Body of pancreas (tissue), 4 donors: ENCODE measurements around the gene EIF4EBP2. TPM values are rescaled to one million over a fixed set of nuclear protein-coding genes. Genes with fewer than 3 reads are reported as not detected.

Experiments
- ATAC-seq: fragments of 150-250 bp; one replicate; pipeline ENCODE4 v1.9.1; 2016
- DNase-seq, 4 donors: peaks; one replicate each; pipeline ENCODE4 v3.0.0-alpha.2; 2019
- H3K27ac ChIP-seq, 4 donors: fragments of 200-600 bp; sonication (generic); 1 replicate in 3 of 4; 2 replicates in 1 of 4; pipeline versions ENCODE4 v1.5.1 to v1.6.1; 2016 to 2019; ENCODE audit warnings: mild to moderate bottlenecking in 1 of 4, mixed read lengths in 1 of 4, moderate library complexity in 1 of 4
- H3K27me3 ChIP-seq, 2 donors: fragments of 200-600 bp; sonication (generic); one replicate each; pipeline ENCODE4 v1.6.0; 2016; ENCODE audit warnings: mild to moderate bottlenecking in 1 of 2
- H3K36me3 ChIP-seq, 2 donors: fragments of 200-600 bp; sonication (generic); replicated peaks in 1 of 2; 2 replicates each; pipeline ENCODE4 v1.5.1; 2016; ENCODE audit warnings: low read depth in 2 of 2; ENCODE audit not compliant: insufficient read depth in 1 of 2
- H3K4me1 ChIP-seq: fragments of 200-600 bp; sonication (generic); one replicate; pipeline ENCODE4 v1.6.0; 2016
- H3K4me3 ChIP-seq, 2 donors: fragments of 200-600 bp; sonication (generic); 1 replicate in 1 of 2; 2 replicates in 1 of 2; pipeline ENCODE4 v1.5.1; 2016 to 2019
- H3K9me3 ChIP-seq, 3 donors: fragments of 200-600 bp; sonication (generic); 1 replicate in 2 of 3; 2 replicates in 1 of 3; pipeline ENCODE4 v1.5.1; 2016
- POLR2A ChIP-seq, 3 donors: fragments of 450-650 bp; IDR thresholded peaks; one replicate each; pipeline ENCODE4 v1.6.1; 2016; ENCODE audit warnings: antibody characterized with exemption in 3 of 3, mild to moderate bottlenecking in 2 of 3
- WGBS, 2 donors: methylation state at CpG; one replicate each; pipeline ENCODE4 v1.1.5; 2017; 5-methylcytosine and 5-hydroxymethylcytosine counted together
- intact Hi-C: fragments of 100-400 bp; cut with DNase I; formaldehyde crosslinking; loops from one replicate; pipeline ENCODE4 v1.15.1; 2023
- total RNA-seq, 2 donors: library from RNA; depleted of rRNA; stranded (reverse); fragments of >200 nt; gene quantifications; one replicate each; pipeline ENCODE4 v1.1.0, GENCODE V29; 2016
- TF ChIP-seq, protein P1 (sequence below), 7 experiments: fragments of 450-650 bp in 4 of 7; fragments of 200-600 bp in 3 of 7; sonication (generic) in 3 of 7; IDR thresholded peaks; one replicate each; pipeline ENCODE4 v1.5.1; 2016 to 2019; ENCODE audit warnings: antibody characterized with exemption in 7 of 7

Gene EIF4EBP2
- total RNA-seq, 2 donors from 2014 or later: 44.9 to 47.1 TPM

DNA sequence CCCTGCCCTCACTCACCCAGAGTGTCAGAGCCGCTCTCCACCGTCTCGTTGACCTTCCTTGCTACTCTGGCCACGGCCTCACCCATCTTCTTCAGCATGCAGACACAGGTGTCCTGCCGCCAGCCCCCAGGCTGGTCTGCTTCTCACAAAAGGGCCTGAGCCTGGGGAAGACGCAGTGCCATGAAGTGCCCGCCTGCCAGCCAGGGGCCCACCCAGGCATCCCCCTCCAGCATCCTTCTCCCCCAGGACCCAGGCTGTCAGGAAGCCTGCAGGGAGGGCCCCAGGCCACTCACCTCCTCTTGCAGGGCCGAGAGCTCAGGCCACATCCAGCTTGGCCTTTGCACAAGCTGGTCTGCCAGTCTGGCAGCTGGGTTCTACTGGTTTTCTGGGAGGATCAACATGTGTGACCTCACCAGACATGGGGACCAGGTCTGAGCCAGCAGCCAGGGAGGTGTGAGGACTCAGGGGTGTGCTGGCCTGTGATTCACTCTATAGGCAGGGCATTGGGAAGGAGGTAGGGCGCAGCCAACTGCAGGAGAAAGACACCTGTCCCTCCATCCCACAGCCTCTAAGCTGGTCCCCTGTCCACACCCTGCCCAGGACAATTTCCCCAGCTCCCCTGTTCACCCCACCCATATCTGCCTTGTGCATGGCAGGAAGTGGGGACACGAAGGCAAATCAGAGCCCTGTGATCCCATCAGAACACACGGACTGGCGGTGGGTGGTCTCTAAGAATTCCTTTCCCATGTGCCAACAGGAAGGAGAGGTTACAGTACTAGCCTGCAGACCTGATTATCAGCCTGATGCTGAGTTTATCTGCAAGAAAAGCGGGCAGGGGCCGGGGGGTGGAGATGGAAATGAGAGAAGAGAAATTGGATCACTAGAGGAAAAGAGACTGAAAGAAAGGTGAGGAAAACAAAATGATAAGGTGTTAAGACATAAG lies 27.2 kb upstream of the EIF4EBP2 start:
- TF ChIP-seq, protein P1, sequence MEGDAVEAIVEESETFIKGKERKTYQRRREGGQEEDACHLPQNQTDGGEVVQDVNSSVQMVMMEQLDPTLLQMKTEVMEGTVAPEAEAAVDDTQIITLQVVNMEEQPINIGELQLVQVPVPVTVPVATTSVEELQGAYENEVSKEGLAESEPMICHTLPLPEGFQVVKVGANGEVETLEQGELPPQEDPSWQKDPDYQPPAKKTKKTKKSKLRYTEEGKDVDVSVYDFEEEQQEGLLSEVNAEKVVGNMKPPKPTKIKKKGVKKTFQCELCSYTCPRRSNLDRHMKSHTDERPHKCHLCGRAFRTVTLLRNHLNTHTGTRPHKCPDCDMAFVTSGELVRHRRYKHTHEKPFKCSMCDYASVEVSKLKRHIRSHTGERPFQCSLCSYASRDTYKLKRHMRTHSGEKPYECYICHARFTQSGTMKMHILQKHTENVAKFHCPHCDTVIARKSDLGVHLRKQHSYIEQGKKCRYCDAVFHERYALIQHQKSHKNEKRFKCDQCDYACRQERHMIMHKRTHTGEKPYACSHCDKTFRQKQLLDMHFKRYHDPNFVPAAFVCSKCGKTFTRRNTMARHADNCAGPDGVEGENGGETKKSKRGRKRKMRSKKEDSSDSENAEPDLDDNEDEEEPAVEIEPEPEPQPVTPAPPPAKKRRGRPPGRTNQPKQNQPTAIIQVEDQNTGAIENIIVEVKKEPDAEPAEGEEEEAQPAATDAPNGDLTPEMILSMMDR (IDR thresholded peaks at IDR 0.05): no peak
- DNase-seq (no peak), ATAC-seq (no peak)
- intact Hi-C loops: no loop called here
- Histone ChIP-seq H3K36me3 (no peaks in the 10 kb centered on the region), H3K4me1 (peaks cover 13% of the 10 kb centered on the region), H3K27ac (no peak overlapping the region), H3K4me3 (no peak overlapping the region), H3K9me3 (no peaks in the 10 kb centered on the region), H3K27me3 (no peaks in the 10 kb centered on the region)
- 87 to 94% methylated on average over 14 of the region's 14 CpGs for WGBS, 2 donors

DNA sequence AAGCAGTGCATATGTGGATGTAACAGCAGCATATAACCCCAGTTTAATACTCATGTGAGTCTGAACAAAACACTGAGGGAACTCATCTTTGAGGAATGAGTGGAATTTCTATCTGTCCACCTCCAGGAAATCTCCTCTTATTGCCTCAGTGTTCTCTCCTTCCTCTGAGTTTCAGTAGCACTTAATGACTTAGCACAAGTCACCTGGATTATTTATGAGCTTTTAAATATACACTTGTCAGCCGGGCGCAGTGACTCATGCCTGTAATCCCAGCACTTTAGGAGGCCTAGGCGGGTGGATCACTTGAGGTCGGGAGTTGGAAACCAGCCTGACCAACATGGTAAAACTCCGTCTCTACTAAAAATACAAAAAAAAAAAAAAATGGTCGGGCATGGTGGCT lies 25.8 kb upstream of the EIF4EBP2 start:
- ATAC-seq: peak; percentile 11
- H3K4me1 ChIP-seq: peaks cover 19% of the 10 kb centered on the region

DNA sequence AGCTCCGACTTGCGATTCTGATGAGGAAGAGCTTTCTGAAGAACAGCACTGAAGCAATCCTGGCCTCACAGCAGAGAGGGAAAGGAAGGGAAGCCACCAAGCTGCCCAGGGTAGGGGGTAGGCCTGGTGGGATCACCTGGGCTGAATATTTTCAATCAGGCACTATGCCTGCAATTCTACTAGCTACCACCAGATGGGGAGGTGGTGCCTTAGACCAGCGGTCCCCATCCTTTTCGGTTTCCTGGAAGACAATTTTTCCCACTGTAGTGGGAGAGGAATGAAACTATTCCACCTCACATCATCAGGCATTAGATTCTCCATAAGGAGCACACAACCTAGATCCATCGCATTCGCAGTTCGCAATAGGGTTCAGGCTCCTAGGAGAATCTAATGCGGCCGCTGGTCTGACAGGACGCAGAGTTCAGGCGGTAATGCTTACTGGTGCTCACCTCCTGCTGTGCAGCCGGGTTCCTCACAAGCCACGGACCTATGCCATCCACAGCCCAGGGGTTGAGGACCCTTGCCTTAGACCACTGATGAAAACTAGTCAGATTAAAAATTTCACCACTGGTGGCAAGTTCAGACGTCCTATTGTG lies 24.3 kb upstream of the EIF4EBP2 start:
- 83% methylated on average over 10 to 14 of the region's 14 CpGs for WGBS, 2 donors
- no peak for TF ChIP-seq POLR2A (IDR thresholded peaks at IDR 0.05)
- TF ChIP-seq, protein P1 (IDR thresholded peaks at IDR 0.05): peak; percentile 42 to 71 (median 64)
- H3K4me1 ChIP-seq: peaks cover 19% of the 10 kb centered on the region
- DNase-seq: peak in 3 of 4 donors; percentile 33 to 54 (median 41)
- H3K36me3 ChIP-seq: no peaks in the 10 kb centered on the region
- intact Hi-C loops: no loop called here
- H3K9me3 ChIP-seq: no peaks in the 10 kb centered on the region
- no peaks in the 10 kb centered on the region for H3K27me3 ChIP-seq
- ATAC-seq: no peak
- H3K4me3 ChIP-seq: no peak overlapping the region
- no peak overlapping the region for H3K27ac ChIP-seq

More for the DNA sequence above, 25.8 kb upstream of the EIF4EBP2 start:
- Histone ChIP-seq H3K9me3 (no peaks in the 10 kb centered on the region), H3K36me3 (no peaks in the 10 kb centered on the region), H3K4me3 (no peak overlapping the region), H3K27ac (peak overlapping the region in 2 of 4 donors; percentile 17 to 40), H3K27me3 (no peaks in the 10 kb centered on the region)
- intact Hi-C loops: no loop called here
- peak in 3 of 4 donors; percentile 18 to 53 (median 36) for DNase-seq
- TF ChIP-seq, protein P1 (IDR thresholded peaks at IDR 0.05): no peak
- no peak for TF ChIP-seq POLR2A (IDR thresholded peaks at IDR 0.05)
- WGBS, 2 donors: 44 to 55% methylated on average over 6 of the region's 6 CpGs

DNA sequence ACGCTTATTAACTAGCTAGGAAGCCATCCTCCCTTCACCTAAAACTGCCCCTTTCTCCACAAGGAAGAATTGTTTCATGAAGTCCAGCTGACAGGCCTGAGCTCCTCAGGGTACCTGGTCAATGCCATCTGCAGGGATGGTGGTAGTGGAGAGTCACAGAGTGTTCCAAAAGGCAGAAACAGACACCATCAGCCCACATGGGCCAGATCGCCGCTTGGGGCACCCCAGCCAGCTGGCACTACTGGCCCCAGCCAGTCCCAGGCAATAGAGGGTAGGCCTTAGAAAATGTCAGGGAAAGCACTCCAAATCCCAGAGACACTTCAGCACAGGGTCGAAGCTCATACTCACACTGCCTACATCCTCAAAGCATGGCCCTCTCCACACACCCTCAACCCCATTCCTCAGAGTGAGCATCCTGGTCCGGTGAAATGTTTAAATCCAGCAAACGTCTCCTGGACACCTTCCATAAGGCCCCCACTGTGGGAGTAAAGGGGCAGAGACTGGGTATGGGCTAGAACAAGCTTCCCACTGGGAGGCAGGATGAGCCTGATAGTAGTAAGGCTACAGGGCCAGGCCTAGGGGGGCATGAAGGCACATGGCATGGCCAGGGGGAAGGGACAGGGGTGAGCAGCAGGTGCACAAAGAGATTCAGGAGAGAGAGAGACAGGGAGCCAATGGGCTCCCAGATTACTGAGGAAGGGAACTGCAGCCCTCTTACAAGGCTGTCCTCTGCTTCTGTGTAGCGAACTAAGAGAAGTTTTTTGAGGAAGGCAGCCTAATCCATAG lies 23.4 kb upstream of the EIF4EBP2 start:
- no peaks in the 10 kb centered on the region for H3K9me3 ChIP-seq
- no peaks in the 10 kb centered on the region for H3K27me3 ChIP-seq
- H3K27ac ChIP-seq: no peak overlapping the region
- intact Hi-C loops: no loop called here
- H3K4me1 ChIP-seq: peaks cover 19% of the 10 kb centered on the region
- TF ChIP-seq POLR2A (IDR thresholded peaks at IDR 0.05): no peak
- TF ChIP-seq, protein P1 (IDR thresholded peaks at IDR 0.05): no peak
- H3K4me3 ChIP-seq: no peak overlapping the region
- no peak for ATAC-seq
- H3K36me3 ChIP-seq: no peaks in the 10 kb centered on the region
- 82 to 93% methylated on average over 5 to 7 of the region's 7 CpGs for WGBS, 2 donors
- DNase-seq: no peak
